Measurements from ENCODE around the gene PIP4K2A. TPM values are rescaled to one million over a fixed set of nuclear protein-coding genes. Genes with fewer than 3 reads are reported as not detected.

The PIP4K2A gene
- total and polyA plus RNA-seq, 5 experiments from 2014 or later: 54.3 to 169 (median 77.5) TPM

DNA sequence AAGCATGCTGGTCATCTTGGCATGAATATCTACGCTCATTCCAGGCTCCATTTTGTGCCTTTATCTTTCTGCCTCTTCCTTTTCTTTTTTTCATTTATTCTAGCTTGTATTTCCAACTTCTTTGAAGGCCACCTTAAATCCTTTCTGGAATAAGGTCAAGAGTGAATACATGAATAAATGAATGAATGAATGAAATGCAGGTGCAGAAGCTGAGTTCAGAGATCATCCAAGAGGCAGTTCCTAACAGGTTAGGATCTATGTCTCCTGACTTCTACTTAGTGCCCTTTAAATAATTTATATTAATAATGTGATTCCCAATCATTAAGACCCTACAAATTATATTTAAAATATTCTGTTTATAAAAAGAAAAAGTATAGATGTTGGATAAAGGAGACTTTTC is 125.9 kb downstream of the PIP4K2A start:
- H3K27ac Mint-ChIP-seq: peak overlapping the region in 5 of 10 donors; percentile 12 to 73 (median 35)
- DNase-seq: no peak

DNA sequence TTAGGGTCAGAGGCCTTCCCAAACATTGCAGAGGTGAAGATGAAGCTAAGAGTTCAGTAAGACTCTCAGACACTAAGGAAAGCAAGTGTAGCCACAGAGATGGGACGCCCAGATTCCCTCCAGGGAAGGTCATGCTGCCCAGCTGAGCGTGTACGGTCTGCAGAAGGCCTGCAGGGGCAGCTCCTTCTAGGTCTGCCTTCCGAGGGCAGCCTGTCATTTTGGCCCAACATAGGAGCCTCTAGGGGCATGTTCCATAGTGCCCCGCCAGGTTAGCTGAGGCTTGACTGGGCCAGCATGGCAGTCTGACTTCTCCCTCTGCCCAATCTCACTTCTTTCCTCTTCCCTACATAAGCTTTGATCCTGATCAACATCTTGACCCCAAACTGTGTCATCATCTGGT is 130.7 kb downstream of the PIP4K2A start:
- DNase-seq (no peak), ATAC-seq (no peak)
- H3K9me3 Mint-ChIP-seq: no peaks in the 10 kb centered on the region
- H3K4me1 Mint-ChIP-seq: peaks cover 21 to 78% (median 66%) of the 10 kb centered on the region in 4 donors
- peak overlapping the region in 5 of 10 donors; percentile 24 to 76 (median 52) for H3K27ac Mint-ChIP-seq
- POLR2A ChIA-PET: interaction anchor here (0.7 kb wide), 1 partner anchor 18 kb away, joined by 3 read pairs; no protein-coding TSS in a partner anchor
- peaks cover 0 to 82% (median 19%) of the 10 kb centered on the region in 3 donors for H3K36me3 Mint-ChIP-seq
- H3K27me3 Mint-ChIP-seq: no peaks in the 10 kb centered on the region
- H3K4me3 Mint-ChIP-seq: no peak overlapping the region

More for the DNA sequence above, 125.9 kb downstream of the PIP4K2A start:
- peaks cover 24 to 75% (median 64%) of the 10 kb centered on the region in 4 donors for H3K4me1 Mint-ChIP-seq
- POLR2A ChIA-PET: no interaction called here
- ATAC-seq: no peak
- H3K27me3 Mint-ChIP-seq: no peaks in the 10 kb centered on the region
- no peaks in the 10 kb centered on the region for H3K9me3 Mint-ChIP-seq
- peaks cover 11 to 84% (median 36%) of the 10 kb centered on the region in 3 donors for H3K36me3 Mint-ChIP-seq
- H3K4me3 Mint-ChIP-seq: no peak overlapping the region

DNA sequence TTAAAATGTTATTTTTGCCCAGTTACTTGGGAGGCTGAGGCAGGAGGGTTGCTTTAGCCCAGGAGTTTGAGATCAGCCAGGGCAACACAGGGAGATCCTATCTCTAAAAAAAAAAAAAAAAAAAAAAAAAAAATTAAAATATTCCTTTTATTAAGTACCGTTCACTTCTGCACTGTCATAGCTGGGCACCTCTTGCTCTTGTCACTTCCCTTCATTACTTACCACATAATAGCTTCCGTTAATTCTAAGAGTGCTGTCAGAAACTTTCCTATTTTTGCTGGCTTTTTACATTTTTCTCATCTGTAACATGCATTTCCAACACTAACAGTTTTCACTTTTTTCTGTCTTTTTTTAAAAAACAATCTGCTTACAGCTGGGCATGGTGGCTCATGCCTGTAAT is 132.9 kb downstream of the PIP4K2A start:
- no peaks in the 10 kb centered on the region for H3K9me3 Mint-ChIP-seq
- no peak overlapping the region for H3K4me3 Mint-ChIP-seq
- peaks cover 29 to 74% (median 65%) of the 10 kb centered on the region in 4 donors for H3K4me1 Mint-ChIP-seq
- H3K27ac Mint-ChIP-seq: peak overlapping the region in 9 of 10 donors; percentile 43 to 77 (median 71)
- POLR2A ChIA-PET: interaction anchor here (0.6 to 1.3 kb wide), 5 partner anchors 30 to 574 kb away, joined by 3 to 5 read pairs (median 3); no protein-coding TSS in a partner anchor
- DNase-seq (no peak), ATAC-seq (no peak)
- H3K36me3 Mint-ChIP-seq: peaks cover 0 to 85% (median 22%) of the 10 kb centered on the region in 3 donors
- no peaks in the 10 kb centered on the region for H3K27me3 Mint-ChIP-seq

DNA sequence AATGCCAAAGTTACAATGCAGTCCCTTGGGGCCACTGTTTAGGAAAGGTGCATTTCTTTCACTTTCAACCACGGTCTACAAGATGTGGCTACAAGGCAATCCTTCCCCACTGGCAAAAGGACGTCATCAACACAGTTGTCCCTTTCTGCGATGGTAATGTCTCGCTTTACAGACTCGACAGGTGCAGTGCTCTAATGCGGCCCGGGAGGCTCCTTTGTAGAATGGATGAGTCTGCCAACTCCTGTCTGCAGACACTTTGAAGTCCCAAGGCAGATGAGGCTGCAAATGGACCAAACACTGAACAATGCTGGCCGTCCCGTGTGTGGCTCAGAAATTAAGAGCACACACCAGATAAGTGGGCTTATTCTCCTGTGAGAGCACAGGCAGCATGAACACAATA is 133.7 kb downstream of the PIP4K2A start:
- H3K4me3 Mint-ChIP-seq: no peak overlapping the region

DNA sequence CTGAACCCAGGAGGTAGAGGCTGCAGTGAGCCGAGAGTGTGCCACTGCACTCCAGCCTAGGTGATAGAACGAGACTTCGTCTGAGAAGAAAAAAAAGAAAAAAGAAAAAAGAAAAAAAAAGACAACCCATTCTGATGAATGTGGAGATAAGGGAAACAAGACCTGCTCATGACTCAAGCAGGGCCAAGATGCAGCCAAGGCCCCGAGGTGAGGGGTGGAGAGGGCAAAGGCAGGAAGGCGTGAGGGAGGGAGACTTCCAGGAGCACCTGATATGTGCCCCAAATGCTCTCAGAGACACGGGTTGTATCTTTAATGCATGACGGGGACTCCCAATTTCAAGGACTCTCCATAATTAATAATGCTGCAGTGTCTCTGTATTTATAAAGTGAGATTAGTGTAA is 134.6 kb downstream of the PIP4K2A start:
- no peaks in the 10 kb centered on the region for H3K27me3 Mint-ChIP-seq
- no peaks in the 10 kb centered on the region for H3K9me3 Mint-ChIP-seq
- ATAC-seq: no peak
- H3K36me3 Mint-ChIP-seq: peaks cover 0 to 93% (median 21%) of the 10 kb centered on the region in 3 donors
- POLR2A ChIA-PET: interaction anchor here (0.6 kb wide), 1 partner anchor 143 kb away, joined by 4 read pairs; no protein-coding TSS in a partner anchor
- no peak for DNase-seq
- peak overlapping the region in 1 of 10 donors; percentile 52 for H3K4me3 Mint-ChIP-seq
- H3K4me1 Mint-ChIP-seq: peaks cover 30 to 76% (median 68%) of the 10 kb centered on the region in 4 donors
- peak overlapping the region in 7 of 10 donors; percentile 21 to 91 (median 78) for H3K27ac Mint-ChIP-seq

More for the DNA sequence above, 133.7 kb downstream of the PIP4K2A start:
- POLR2A ChIA-PET: no interaction called here
- DNase-seq (no peak), ATAC-seq (no peak)
- Mint-ChIP-seq H3K27me3 (no peaks in the 10 kb centered on the region), H3K27ac (peak overlapping the region in 8 of 10 donors; percentile 11 to 91 (median 61)), H3K9me3 (no peaks in the 10 kb centered on the region), H3K36me3 (peaks cover 0 to 89% (median 21%) of the 10 kb centered on the region in 3 donors), H3K4me1 (peaks cover 29 to 71% (median 61%) of the 10 kb centered on the region in 4 donors)

DNA sequence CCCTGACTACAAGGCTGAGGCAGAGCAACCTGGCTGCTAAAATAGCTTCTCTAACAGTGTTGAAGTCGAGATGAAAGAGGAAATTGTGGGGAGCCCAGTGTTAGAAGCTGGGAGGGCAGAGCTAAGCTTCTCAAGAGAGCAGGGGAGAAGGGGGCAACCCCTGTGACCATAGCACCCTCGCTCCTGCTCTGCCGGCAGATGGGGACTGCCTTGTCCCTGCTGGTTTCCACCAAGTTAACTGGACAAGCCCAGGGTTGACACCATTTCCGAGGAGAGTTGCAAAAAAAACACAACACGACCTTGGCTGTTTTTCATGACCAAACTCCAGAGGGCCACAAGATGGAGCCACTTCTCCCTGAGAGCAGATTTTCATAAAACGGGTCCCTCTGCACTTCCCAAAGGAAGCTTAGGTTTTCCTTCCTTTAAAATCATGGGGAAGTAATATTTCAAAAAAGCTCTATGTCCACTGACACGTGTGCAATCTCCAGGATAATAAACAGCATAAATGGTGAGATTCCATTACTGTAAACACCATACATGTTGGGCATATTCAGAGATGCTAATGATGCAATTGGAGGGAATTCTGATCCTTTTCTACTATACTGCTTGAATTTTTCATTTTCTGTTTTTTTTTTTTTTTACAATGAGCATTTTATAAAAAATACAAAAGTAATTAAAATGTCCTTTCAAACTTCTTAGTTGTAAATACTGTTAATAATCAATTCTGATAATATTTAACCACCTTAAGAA is 140.4 kb downstream of the PIP4K2A start:
- Mint-ChIP-seq H3K9me3 (no peaks in the 10 kb centered on the region), H3K27me3 (no peaks in the 10 kb centered on the region), H3K27ac (peak overlapping the region; percentile 33 to 96 (median 87)), H3K4me3 (peak overlapping the region in 9 of 10 donors; percentile 19 to 83 (median 55)), H3K36me3 (peaks cover 6 to 90% (median 17%) of the 10 kb centered on the region in 3 donors), H3K4me1 (peaks cover 31 to 75% (median 71%) of the 10 kb centered on the region in 4 donors)
- ATAC-seq (peak; percentile 63 to 89), DNase-seq (peak in 4 of 10 donors; percentile 31 to 41 (median 38))
- POLR2A ChIA-PET: interaction anchor here (0.7 to 1.3 kb wide), 6 partner anchors 37 to 562 kb away, joined by 3 to 4 read pairs (median 3); no protein-coding TSS in a partner anchor

DNA sequence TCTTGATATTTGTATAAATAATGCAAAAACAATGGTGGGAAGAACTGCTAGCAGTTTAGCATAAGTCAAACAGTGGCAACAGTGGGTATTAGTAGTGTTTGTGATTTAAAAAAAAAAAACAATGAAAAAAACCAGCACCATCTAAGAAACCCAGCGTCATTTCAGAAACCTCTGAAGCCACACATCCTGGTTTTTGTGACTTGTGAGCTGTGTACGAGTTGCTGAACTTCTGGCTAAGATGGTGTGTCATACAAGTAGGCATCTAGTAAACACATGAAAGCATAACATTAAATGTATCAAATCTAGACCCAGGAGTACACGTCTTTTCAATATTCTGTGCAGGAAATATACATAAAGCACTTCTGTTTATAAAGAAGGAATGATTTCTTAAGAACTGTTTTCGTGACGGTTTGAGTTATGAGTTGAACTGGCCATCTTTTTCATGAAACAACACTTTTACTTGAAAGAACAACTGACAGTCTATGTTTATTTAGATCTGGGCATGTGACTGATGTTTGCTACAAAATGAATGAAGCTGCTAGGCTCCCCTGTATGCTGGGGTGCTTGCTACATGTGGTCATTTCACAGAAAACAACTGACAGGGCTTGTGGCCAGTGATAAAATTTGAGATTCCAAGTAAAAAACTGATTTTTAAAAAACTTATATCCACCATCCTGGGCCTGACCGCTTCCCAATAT is 143.5 kb downstream of the PIP4K2A start:
- Mint-ChIP-seq H3K27ac (peak overlapping the region; percentile 22 to 84 (median 74)), H3K36me3 (peaks cover 14 to 90% (median 19%) of the 10 kb centered on the region in 3 donors), H3K27me3 (no peaks in the 10 kb centered on the region), H3K4me1 (peaks cover 25 to 74% (median 68%) of the 10 kb centered on the region in 4 donors), H3K9me3 (peaks cover 0 to 1% (median 0%) of the 10 kb centered on the region in 9 donors), H3K4me3 (no peak overlapping the region)
- peak; percentile 59 to 91 for ATAC-seq
- POLR2A ChIA-PET: no interaction called here
- peak in 5 of 10 donors; percentile 31 to 68 (median 56) for DNase-seq

DNA sequence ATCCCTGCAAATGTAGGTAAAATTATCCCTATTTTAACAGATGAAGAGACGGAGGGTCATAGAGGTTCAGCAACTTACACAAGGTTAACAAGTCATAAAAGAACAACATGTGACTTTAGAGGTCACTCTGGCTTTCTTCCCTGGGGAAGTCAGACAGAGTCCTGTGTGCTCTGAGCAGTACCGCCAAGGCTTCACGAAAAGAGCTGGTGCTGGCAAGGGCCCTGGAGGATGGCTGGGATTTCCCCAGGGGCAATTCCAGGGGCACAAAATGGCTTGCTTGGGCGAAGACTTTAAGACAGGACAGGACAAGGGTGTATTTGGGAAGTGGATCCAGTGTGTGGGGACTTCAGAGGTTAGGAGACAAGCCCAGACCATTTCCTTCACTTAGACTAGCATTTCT is 144.1 kb downstream of the PIP4K2A start:
- Mint-ChIP-seq H3K9me3 (peaks cover 0 to 1% (median 0%) of the 10 kb centered on the region in 9 donors), H3K4me3 (peak overlapping the region in 2 of 10 donors; percentile 7 to 30), H3K27ac (peak overlapping the region in 9 of 10 donors; percentile 61 to 84 (median 75)), H3K36me3 (peaks cover 14 to 88% (median 21%) of the 10 kb centered on the region in 3 donors), H3K4me1 (peaks cover 24 to 70% (median 64%) of the 10 kb centered on the region in 4 donors), H3K27me3 (no peaks in the 10 kb centered on the region)
- ATAC-seq: no peak
- DNase-seq: no peak
- POLR2A ChIA-PET: no interaction called here

DNA sequence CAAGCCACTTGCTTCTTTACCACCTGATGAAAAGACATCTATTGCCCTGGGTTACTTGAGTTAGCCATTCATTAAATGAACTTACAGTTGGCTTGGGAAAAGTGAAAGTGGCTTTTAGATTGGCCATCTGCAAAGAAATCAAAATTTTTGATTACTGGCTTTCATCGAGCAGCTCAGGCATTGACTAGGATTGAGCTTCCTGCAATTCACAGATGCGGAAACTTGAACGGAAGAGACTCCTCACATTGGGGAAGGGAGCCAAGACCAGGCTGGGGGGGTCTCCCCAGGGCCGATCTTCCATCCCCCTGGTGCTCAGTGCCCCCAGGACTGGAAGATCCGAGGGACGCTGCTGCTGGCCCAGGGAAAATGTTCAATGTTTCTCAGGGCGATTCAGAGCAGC is 145.4 kb downstream of the PIP4K2A start:
- Mint-ChIP-seq H3K27ac (peak overlapping the region in 4 of 10 donors; percentile 75 to 80 (median 78)), H3K27me3 (no peaks in the 10 kb centered on the region), H3K4me3 (no peak overlapping the region), H3K36me3 (peaks cover 14 to 92% (median 27%) of the 10 kb centered on the region in 3 donors), H3K9me3 (peaks cover 0 to 1% (median 0%) of the 10 kb centered on the region in 9 donors), H3K4me1 (peaks cover 31 to 74% (median 67%) of the 10 kb centered on the region in 4 donors)
- ATAC-seq (no peak), DNase-seq (no peak)
- POLR2A ChIA-PET: no interaction called here

DNA sequence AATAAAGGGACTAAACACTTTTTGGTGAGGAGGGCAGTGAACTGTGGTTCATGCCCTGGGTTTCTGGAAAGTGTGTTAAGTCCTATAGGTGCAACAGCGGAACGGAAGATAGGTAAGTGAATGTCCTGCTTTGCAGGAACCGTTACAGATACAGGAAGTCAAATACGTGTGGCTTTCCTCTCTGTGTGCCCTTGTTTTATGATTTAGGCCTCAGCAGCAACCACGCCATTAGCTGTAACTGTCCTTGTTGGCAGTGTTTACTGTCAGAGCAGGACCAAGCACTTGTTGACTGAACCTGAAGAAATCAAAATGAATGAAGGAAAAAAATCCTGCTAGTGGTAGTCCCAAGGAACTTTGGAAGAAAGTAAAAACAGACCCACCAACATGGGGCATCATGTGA is 150.3 kb downstream of the PIP4K2A start:
- ATAC-seq: peak in 1 of 2 donors; percentile 36
- POLR2A ChIA-PET: interaction anchor here (1.2 to 1.5 kb wide), 2 partner anchors 66 to 127 kb away, joined by 3 read pairs; no protein-coding TSS in a partner anchor
- no peak for DNase-seq
- H3K4me1 Mint-ChIP-seq: peaks cover 22 to 48% (median 38%) of the 10 kb centered on the region in 4 donors
- H3K9me3 Mint-ChIP-seq: peaks cover 0 to 1% (median 0%) of the 10 kb centered on the region in 9 donors
- peak overlapping the region; percentile 4 to 89 (median 84) for H3K27ac Mint-ChIP-seq
- H3K4me3 Mint-ChIP-seq: peak overlapping the region in 6 of 10 donors; percentile 7 to 62 (median 12)
- no peaks in the 10 kb centered on the region for H3K27me3 Mint-ChIP-seq
- H3K36me3 Mint-ChIP-seq: peaks cover 12 to 92% (median 31%) of the 10 kb centered on the region in 3 donors

DNA sequence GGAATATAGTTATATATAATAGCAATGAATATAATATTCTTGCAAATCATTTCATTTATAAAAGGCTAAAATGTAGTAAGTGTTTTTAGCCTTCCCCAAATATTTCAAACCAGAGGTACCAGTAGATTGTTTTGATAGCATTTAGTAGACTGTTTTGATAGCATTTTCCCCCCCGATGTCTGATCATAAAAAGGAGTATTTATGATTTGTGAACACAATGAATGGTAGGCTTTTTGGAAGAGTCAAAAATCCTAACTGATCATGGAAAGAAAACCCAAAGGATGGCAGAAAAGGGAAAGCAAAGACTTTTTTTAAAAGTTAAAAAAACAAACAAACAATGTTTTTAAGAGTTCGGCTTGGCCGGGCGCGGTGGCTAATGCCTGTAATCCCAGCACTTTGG is 152.5 kb downstream of the PIP4K2A start:
- Mint-ChIP-seq H3K27ac (no peak overlapping the region), H3K36me3 (peaks cover 12 to 84% (median 29%) of the 10 kb centered on the region in 3 donors), H3K9me3 (peaks cover 0 to 1% (median 0%) of the 10 kb centered on the region in 9 donors), H3K4me3 (no peak overlapping the region), H3K27me3 (no peaks in the 10 kb centered on the region), H3K4me1 (peaks cover 19 to 36% (median 32%) of the 10 kb centered on the region in 4 donors)
- DNase-seq: no peak
- no peak for ATAC-seq
- POLR2A ChIA-PET: interaction anchor here (0.7 kb wide), 1 partner anchor 177 kb away, joined by 6 read pairs; no protein-coding TSS in a partner anchor

DNA sequence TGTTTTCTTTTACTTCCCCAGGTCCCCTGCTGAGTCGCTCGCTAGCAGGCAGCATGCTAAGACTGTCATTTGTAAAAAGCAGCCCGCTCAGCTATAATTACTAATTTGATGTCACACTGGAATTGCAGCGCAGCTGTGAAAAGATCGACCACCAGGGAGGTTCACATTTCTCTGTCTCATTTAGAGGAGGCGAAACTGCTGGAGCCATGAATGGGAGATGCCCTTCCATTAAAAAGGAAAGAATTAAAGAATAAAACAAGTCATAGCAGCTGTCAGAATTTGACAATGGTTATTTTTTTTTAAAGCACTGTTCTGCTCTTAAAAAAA is 153.5 kb downstream of the PIP4K2A start:
- Mint-ChIP-seq H3K36me3 (peaks cover 4 to 80% (median 19%) of the 10 kb centered on the region in 3 donors), H3K9me3 (no peaks in the 10 kb centered on the region)

More for the DNA sequence above, 153.5 kb downstream of the PIP4K2A start:
- Mint-ChIP-seq H3K4me1 (peaks cover 13 to 26% (median 23%) of the 10 kb centered on the region in 4 donors), H3K27ac (peak overlapping the region in 6 of 10 donors; percentile 7 to 75 (median 42)), H3K4me3 (no peak overlapping the region), H3K27me3 (no peaks in the 10 kb centered on the region)
- DNase-seq (no peak), ATAC-seq (no peak)
- POLR2A ChIA-PET: interaction anchor here (0.7 kb wide), 2 partner anchors 82 to 202 kb away, joined by 3 to 4 read pairs; no protein-coding TSS in a partner anchor

All from naive thymus-derived CD8-positive, alpha-beta T cell (primary cell).